ENCODE data around the gene CCDC3.
"Not testable (repeated sequence)": the region's sequence is repeated elsewhere in the genome, so short reads cannot be mapped to it uniquely, and the experiment has no call there.

CCDC3 gene

GRCh38 chr10:12999849-13000248 lies 1.7 kb downstream of the CCDC3 start:
- no peak for DNase-seq

- no peak for DNase-seq
Observed at GRCh38 chr10:12995425-12995861, 6.1 kb downstream of the CCDC3 start.

- DNase-seq = no peak
Observed at GRCh38 chr10:12993595-12993994, 7.9 kb downstream of the CCDC3 start.

GRCh38 chr10:12985347-12985746 lies 16.2 kb downstream of the CCDC3 start:
- DNase-seq = no peak

- no peak for DNase-seq
Observed at GRCh38 chr10:12984165-12984747, 17.3 kb downstream of the CCDC3 start.

GRCh38 chr10:12983568-12983967 lies 17.9 kb downstream of the CCDC3 start:
- DNase-seq = not testable (repeated sequence)

- no peak for DNase-seq
Observed at GRCh38 chr10:12981570-12981969, 19.9 kb downstream of the CCDC3 start.

- no peak for DNase-seq
Observed at GRCh38 chr10:12980713-12981306, 20.7 kb downstream of the CCDC3 start.

- no peak for DNase-seq
Observed at GRCh38 chr10:12980102-12980661, 21.3 kb downstream of the CCDC3 start.

GRCh38 chr10:12978891-12979290 lies 22.6 kb downstream of the CCDC3 start:
- no peak for DNase-seq

- no peak for DNase-seq
Observed at GRCh38 chr10:12975906-12976305, 25.6 kb downstream of the CCDC3 start.

GRCh38 chr10:12975266-12975665 lies 26.2 kb downstream of the CCDC3 start:
- no peak for DNase-seq

- no peak for DNase-seq
Observed at GRCh38 chr10:12974491-12975199, 26.9 kb downstream of the CCDC3 start.

- no peak for DNase-seq
Observed at GRCh38 chr10:12974078-12974477, 27.4 kb downstream of the CCDC3 start.

- no peak for DNase-seq
Observed at GRCh38 chr10:12973149-12973718, 28.3 kb downstream of the CCDC3 start.

- DNase-seq = no peak
Observed at GRCh38 chr10:12972146-12972545, 29.4 kb downstream of the CCDC3 start.

GRCh38 chr10:12971001-12971788 lies 30.3 kb downstream of the CCDC3 start:
- no peak for DNase-seq

- DNase-seq = no peak
Observed at GRCh38 chr10:12969951-12970350, 31.6 kb downstream of the CCDC3 start.

GRCh38 chr10:12966067-12966466 lies 35.4 kb downstream of the CCDC3 start:
- DNase-seq = no peak

- no peak for DNase-seq
Observed at GRCh38 chr10:12965571-12965970, 35.9 kb downstream of the CCDC3 start.

- no peak for DNase-seq
Observed at GRCh38 chr10:12962556-12962955, 39.0 kb downstream of the CCDC3 start.

GRCh38 chr10:12961416-12962205 lies 39.9 kb downstream of the CCDC3 start:
- no peak for DNase-seq

Data from GOT3 (cell line).